Measurements from ENCODE around the gene TSSK3.

Gene TSSK3

GRCh38 chr1:32335535-32335789 lies 26.9 kb upstream of the TSSK3 start:
- no peak for DNase-seq (ENCODE audit: low read depth)
- peak overlapping the region; percentile 67 for H3K4me3 ChIP-seq (ENCODE audit: low read depth, low read length)
- TF ChIP-seq CTCF (IDR thresholded peaks at IDR 0.05; ENCODE audit: low read depth, low read length, missing control alignments) = no peak

- TF ChIP-seq CTCF (IDR thresholded peaks at IDR 0.05; ENCODE audit: low read depth, low read length, missing control alignments) = no peak
- H3K4me3 ChIP-seq (ENCODE audit: low read depth, low read length) = peak within 1 kb of the TSS; percentile 67
- DNase-seq (ENCODE audit: low read depth) = no peak
Measured at GRCh38 chr1:32335790-32336590, 26.3 kb upstream of the TSSK3 start, which contains the start of gene MARCKSL1. Gene MARCKSL1, minus strand, starts transcription at chr1:32336233. Its CDS starts 200 bp downstream, at chr1:32336033.

DNA sequence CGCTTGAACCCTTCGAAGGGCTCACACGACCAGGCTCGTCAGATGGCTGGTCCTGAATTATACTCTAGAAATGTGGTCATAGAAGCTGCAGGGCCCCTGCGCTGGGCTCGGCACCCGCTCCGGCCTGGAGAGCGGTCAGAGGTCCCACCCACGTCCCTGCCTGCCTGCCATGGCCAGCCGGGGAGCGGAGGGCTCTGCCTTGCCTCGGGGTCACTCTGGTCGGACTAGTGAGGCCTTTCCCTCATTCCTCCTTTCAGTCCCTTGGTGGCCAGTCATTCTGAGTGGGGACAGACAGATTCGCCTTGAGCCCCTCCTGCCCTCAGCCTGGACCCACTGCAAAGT lies 25.8 kb upstream of the TSSK3 start:
- TF ChIP-seq CTCF (IDR thresholded peaks at IDR 0.05; ENCODE audit: low read depth, low read length, missing control alignments) = no peak
- peak overlapping the region; percentile 26; the same call in 1 of the 2 replicates for H3K4me3 ChIP-seq (ENCODE audit: low read depth, low read length)
- no peak for DNase-seq (ENCODE audit: low read depth)

DNA sequence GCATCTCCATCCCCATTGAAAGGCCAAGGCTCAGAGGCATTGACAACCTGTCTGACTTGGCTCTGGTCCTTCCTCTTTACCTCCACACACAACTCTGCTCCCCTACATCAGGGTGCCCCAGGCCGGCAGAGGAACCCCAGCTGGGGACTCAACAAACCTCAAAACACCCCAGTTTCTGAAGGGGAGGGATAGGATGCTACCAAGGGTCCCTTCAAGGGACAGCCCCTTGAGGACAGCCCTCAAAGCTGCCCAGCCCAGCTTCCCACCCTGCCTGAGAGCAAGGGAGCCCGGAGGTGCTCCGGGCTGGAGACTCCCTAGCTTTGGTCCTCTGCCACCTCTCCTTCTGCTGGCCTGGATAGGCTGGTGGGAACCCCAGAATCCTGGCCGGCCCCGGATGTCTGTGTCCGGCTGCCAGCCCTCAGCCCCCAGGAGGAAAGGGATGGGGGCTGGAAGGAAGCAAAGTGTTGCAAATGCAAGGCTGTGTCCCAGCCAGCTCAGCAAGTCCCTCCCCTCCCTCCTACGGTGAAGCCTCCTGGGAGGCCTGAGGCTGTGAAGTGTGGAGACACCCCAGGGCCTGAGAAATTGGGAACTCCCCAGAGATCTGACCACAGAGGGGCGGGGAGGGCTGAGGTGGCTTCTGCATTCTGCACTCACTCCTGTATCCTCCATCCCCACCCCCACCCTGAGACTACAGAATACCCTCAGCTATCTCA lies 25.2 kb upstream of the TSSK3 start:
- TF ChIP-seq CTCF (IDR thresholded peaks at IDR 0.05; ENCODE audit: low read depth, low read length, missing control alignments) = no peak
- peak; percentile 59 for DNase-seq (ENCODE audit: low read depth)
- peak overlapping the region; percentile 26; the same call in 1 of the 2 replicates for H3K4me3 ChIP-seq (ENCODE audit: low read depth, low read length)

GRCh38 chr1:32337855-32338636 lies 24.3 kb upstream of the TSSK3 start:
- DNase-seq (ENCODE audit: low read depth) = no peak
- no peak overlapping the region for H3K4me3 ChIP-seq (ENCODE audit: low read depth, low read length)

GRCh38 chr1:32338637-32339145 lies 23.6 kb upstream of the TSSK3 start:
- no peak overlapping the region for H3K4me3 ChIP-seq (ENCODE audit: low read depth, low read length)
- TF ChIP-seq CTCF (IDR thresholded peaks at IDR 0.05; ENCODE audit: low read depth, low read length, missing control alignments) = no peak
- no peak for DNase-seq (ENCODE audit: low read depth)

More at GRCh38 chr1:32337855-32338636, 24.3 kb upstream of the TSSK3 start:
- no peak for TF ChIP-seq CTCF (IDR thresholded peaks at IDR 0.05; ENCODE audit: low read depth, low read length, missing control alignments)

All from GM12864 (cell line).